ENCODE measurements around the gene KHK. TPM values are rescaled to one million over a fixed set of nuclear protein-coding genes. Genes with fewer than 3 reads are reported as not detected.
"Not testable (repeated sequence)": the region's sequence is repeated elsewhere in the genome, so short reads cannot be mapped to it uniquely, and the experiment has no call there.

Gene KHK
- total RNA-seq, 1 donor from 2014 or later: 5.1 TPM

DNA sequence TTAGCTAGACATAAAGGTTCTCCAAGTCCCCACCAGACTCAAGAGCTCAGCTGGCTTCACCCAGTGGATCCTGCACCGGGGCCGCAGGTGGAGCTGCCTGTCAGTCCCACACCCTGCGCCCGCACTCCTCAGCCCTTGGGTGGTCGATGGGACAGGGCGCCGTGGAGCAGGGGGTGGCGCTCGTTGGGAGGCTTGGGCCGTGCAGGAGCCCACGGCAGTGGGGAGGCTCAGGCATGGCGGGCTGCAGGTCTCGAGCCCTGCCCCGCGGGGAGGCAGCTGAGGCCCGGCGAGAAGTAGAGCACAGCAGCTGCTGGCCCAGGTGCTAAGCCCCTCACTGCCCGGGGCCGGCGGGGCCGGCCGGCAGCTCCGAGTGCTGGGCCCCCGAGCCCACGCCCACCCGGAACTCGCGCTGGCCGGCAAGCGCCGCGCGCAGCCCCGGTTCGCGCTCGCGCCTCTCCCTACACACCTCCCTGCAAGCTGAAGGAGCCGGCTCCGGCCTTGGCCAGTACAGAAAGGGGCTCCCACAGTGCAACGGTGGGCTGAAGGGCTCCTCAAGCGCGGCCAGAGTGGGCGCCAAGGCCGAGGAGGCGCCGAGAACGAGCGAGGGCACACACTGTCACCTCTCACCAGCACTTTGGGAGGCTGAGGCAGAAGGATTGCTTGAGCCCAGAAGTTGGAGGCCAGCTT, 25.0 kb downstream of the KHK start:
- intact Hi-C loops (cut with DNase I); DNase-seq; ATAC-seq; H3K4me1 ChIP-seq; H3K4me3 ChIP-seq; H3K27ac ChIP-seq; H3K36me3 ChIP-seq; H3K9me3 ChIP-seq; H3K27me3 ChIP-seq (ENCODE audit: low read depth): not testable (repeated sequence)

DNA sequence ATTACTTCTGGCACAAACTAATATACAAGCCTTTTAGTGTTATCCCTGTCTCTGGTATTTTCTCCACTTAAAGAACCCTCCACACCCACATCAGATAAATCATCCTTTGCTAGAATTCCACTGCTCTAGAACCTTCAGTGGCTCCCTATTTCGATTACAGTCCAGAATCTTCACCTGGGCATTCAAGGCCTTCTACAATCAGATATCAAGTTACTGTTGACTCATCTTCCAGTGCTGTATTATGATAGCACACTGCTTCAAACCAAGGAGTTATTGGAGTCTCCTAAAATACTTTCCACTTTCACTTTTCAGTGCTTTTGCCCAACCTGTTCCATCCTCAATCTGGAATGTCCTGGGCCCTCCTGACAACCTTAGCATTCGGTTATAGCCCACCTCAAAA, 28.9 kb downstream of the KHK start:
- intact Hi-C loops (cut with DNase I): no loop called here
- Histone ChIP-seq H3K27me3 (ENCODE audit: low read depth) (peaks cover 16% of the 10 kb centered on the region), H3K9me3 (no peaks in the 10 kb centered on the region), H3K27ac (no peak overlapping the region), H3K4me1 (peaks cover 9% of the 10 kb centered on the region), H3K36me3 (no peaks in the 10 kb centered on the region), H3K4me3 (no peak overlapping the region)
- ATAC-seq (no peak), DNase-seq (no peak)
- TF ChIP-seq, protein P1, sequence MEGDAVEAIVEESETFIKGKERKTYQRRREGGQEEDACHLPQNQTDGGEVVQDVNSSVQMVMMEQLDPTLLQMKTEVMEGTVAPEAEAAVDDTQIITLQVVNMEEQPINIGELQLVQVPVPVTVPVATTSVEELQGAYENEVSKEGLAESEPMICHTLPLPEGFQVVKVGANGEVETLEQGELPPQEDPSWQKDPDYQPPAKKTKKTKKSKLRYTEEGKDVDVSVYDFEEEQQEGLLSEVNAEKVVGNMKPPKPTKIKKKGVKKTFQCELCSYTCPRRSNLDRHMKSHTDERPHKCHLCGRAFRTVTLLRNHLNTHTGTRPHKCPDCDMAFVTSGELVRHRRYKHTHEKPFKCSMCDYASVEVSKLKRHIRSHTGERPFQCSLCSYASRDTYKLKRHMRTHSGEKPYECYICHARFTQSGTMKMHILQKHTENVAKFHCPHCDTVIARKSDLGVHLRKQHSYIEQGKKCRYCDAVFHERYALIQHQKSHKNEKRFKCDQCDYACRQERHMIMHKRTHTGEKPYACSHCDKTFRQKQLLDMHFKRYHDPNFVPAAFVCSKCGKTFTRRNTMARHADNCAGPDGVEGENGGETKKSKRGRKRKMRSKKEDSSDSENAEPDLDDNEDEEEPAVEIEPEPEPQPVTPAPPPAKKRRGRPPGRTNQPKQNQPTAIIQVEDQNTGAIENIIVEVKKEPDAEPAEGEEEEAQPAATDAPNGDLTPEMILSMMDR (IDR thresholded peaks at IDR 0.05): no peak

DNA sequence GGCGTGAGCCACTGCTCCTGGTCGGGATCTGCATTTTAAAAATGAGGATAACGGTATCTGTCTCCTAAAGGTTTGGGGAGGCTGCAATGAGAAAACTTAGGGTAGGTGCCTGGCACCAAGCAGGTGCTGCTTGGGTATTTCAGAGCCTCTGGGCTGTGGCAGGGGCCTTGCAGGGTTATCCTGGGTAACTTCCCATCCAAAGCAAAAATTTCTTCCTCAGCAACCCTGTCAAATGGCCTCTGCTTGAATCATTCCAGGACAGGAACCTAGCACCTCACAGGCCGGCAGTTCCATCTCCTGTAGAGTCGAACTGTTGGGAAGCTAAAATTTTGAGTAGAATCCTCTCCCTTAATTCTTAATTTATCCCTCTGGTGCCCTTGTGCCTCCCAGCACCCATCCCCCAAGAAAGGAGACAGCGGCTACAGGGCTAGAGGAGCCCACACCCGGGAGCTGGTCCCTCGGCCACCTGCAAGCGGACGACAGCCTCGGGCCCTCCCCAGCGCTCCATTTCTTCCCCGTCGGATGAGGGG, 31.5 kb downstream of the KHK start:
- ATAC-seq: no peak

DNA sequence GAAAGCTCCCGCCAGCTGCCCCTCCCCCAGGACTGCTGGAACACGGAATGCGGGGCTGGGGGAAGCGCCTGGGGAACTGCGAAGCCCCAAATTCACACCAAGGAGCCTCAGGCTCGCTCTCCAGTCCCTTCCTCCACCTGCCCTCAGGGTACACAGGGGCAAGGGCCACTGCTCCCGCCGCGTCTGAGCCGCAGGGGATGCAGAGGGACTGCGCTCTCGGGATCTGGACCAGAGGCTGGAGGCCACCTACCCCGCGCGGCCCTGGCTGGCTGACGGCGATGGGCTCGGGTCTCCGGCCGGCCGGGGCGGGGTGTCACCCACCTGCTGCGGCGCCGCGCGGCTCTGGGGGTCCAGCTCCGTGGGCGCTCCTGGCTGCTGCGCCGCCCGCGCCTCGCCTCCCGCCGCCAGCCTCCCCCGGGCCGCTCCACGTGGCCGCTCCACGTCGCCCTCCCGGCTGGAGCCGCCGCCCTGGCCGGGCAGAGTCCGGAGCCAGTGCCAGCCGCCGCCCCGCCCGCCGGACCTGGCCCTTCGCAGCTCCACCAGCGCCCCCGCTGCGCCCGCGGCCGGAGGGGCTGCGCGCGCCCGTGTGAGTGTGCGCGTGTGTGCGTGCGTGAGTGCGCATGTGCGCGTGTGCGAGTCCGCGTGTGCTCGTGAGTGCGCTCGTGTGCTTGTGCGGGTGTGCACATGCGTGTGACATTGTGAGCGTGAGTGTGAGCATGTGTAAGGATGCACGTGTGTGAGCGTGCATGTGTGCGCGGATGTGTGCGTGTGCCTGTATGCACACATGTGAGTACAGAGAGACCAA, 32.2 kb downstream of the KHK start, which contains the start of gene CGREF1:
Gene CGREF1 (minus strand): TSS at position 604 of the 805 bp plus-strand sequence. CDS start 14,762 bp downstream, outside the sequence.
- Histone ChIP-seq H3K27me3 (ENCODE audit: low read depth) (peaks cover 16% of the 10 kb centered on the region), H3K36me3 (no peaks in the 10 kb centered on the region), H3K9me3 (no peaks in the 10 kb centered on the region), H3K4me3 (peak within 1 kb of the TSS; percentile 40), H3K4me1 (peaks cover 15% of the 10 kb centered on the region), H3K27ac (no peak within 1 kb of the TSS)
- TF ChIP-seq, protein P1 (IDR thresholded peaks at IDR 0.05): no peak
- intact Hi-C loops (cut with DNase I): no loop called here
- ATAC-seq (no peak), DNase-seq (no peak)

More for the DNA sequence above, 31.5 kb downstream of the KHK start:
- Histone ChIP-seq H3K36me3 (no peaks in the 10 kb centered on the region), H3K4me3 (peak overlapping the region; percentile 40), H3K27me3 (ENCODE audit: low read depth) (peaks cover 16% of the 10 kb centered on the region), H3K27ac (no peak overlapping the region), H3K9me3 (no peaks in the 10 kb centered on the region), H3K4me1 (peaks cover 13% of the 10 kb centered on the region)
- intact Hi-C loops (cut with DNase I): no loop called here
- DNase-seq: no peak
- TF ChIP-seq, protein P1 (IDR thresholded peaks at IDR 0.05): no peak

DNA sequence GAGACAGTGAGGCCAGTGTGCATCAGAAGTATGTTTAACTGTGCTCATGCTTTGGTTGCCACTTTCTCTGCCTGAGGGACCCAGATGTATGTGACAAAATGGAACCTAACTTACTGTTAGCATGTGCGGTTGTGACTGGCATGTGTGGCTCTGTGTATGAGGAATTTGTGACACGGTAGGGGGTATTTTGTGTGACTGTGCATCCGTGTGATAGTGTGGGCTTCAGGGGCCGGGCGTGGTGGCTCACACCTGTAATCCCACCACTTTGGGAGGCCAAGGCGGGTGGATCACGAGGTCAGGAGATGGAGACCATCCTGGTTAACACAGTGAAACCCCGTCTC, 32.7 kb downstream of the KHK start:
- Histone ChIP-seq H3K4me3 (peak overlapping the region; percentile 40), H3K27me3 (ENCODE audit: low read depth) (peaks cover 16% of the 10 kb centered on the region), H3K4me1 (peaks cover 15% of the 10 kb centered on the region)
- H3K27ac ChIP-seq; ATAC-seq; H3K36me3 ChIP-seq; DNase-seq; H3K9me3 ChIP-seq; intact Hi-C loops (cut with DNase I): not testable (repeated sequence)

DNA sequence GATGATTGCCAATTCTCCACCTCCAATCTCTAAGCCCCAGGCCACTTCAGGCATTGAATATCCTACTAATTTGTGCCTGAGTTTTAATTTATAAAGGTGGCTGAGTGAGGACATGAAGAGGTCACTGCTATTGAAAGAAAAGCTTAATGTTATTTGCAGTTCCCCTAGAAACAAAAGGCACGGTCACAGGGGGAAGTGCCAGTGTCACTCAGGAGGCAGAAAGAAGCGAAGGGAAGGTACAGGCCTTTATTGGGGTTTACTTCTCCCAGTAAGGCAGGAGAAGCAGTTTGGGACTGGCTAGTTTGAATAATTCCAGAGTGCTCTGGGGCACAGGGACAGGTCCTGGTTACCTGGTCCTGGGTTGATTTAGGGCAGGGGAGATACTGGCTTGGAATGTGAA, 35.3 kb downstream of the KHK start:
- Histone ChIP-seq H3K4me1 (peaks cover 15% of the 10 kb centered on the region), H3K4me3 (no peak overlapping the region), H3K36me3 (no peaks in the 10 kb centered on the region), H3K9me3 (no peaks in the 10 kb centered on the region), H3K27ac (no peak overlapping the region), H3K27me3 (ENCODE audit: low read depth) (peaks cover 15% of the 10 kb centered on the region)
- no peak for DNase-seq
- ATAC-seq: no peak
- TF ChIP-seq, protein P1 (IDR thresholded peaks at IDR 0.05): no peak
- intact Hi-C loops (cut with DNase I): no loop called here
